GM13977 (cell line): Measurements from ENCODE around the gene HS1BP3.

ENCODE experiments used
- DNase-seq: peaks from one replicate; pipeline ENCODE4 v3.0.0; 2012; ENCODE audit warnings: low spot score
- CTCF ChIP-seq: IDR thresholded peaks from 2 replicates; pipeline ENCODE4 v1.5.1; 2012; ENCODE audit warnings: mild to moderate bottlenecking, control low read depth; ENCODE audit not compliant: insufficient read depth; ENCODE audit errors: extremely low read depth, missing control alignments
- in situ Hi-C: fragments of 300-500 bp; cut with MboI; formaldehyde crosslinking; loops from one replicate; pipeline ENCODE4 v1.12.0; 2022; ENCODE audit warnings: low sequenced_read_pairs, low pct_unique_long_range_greater_than_20kb, mixed read lengths, inconsistent platforms; ENCODE audit not compliant: unreplicated experiment

The HS1BP3 gene

GRCh38 chr2:20602803-20603202 lies 48.1 kb downstream of the HS1BP3 start:
- TF ChIP-seq CTCF: no peak
- in situ Hi-C loops: no loop called here
- DNase-seq: no peak

DNA sequence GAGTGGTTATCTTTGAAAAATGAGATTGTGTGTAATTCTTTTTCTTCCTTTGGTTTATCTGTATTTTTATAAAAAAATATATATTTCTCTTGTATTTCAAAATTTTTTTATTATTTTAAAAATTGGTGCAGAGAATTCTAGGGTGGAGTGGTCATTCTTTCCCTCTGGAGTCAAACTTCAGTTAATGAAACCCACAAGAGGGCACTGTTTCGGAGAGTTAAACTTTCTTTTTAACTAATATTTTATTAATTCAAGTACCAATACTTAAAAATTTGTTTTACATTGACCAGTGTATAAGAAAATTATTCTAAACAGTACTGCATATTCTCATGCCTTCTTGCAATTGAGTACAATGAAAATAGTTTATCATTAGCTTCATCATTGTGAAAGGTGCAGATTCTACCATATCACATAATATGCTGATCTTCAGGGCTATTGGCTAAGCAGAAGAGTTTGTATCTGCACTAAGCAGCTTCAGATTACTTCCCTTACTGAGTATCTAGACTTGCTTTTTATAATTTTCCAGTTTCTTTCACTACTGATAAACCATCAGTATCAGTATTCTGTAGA lies 50.1 kb downstream of the HS1BP3 start:
- TF ChIP-seq CTCF: no peak
- in situ Hi-C loops: no loop called here
- no peak for DNase-seq

- no peak for TF ChIP-seq CTCF
- in situ Hi-C loops: no loop called here
- no peak for DNase-seq
These were observed 50.9 kb downstream of the HS1BP3 start for GRCh38 chr2:20599861-20600461.

GRCh38 chr2:20599001-20599600 lies 51.8 kb downstream of the HS1BP3 start:
- DNase-seq: no peak
- no peak for TF ChIP-seq CTCF
- in situ Hi-C loops: no loop called here

- in situ Hi-C loops: no loop called here
- no peak for DNase-seq
- no peak for TF ChIP-seq CTCF
These were observed 53.1 kb downstream of the HS1BP3 start for GRCh38 chr2:20597860-20598183.

DNA sequence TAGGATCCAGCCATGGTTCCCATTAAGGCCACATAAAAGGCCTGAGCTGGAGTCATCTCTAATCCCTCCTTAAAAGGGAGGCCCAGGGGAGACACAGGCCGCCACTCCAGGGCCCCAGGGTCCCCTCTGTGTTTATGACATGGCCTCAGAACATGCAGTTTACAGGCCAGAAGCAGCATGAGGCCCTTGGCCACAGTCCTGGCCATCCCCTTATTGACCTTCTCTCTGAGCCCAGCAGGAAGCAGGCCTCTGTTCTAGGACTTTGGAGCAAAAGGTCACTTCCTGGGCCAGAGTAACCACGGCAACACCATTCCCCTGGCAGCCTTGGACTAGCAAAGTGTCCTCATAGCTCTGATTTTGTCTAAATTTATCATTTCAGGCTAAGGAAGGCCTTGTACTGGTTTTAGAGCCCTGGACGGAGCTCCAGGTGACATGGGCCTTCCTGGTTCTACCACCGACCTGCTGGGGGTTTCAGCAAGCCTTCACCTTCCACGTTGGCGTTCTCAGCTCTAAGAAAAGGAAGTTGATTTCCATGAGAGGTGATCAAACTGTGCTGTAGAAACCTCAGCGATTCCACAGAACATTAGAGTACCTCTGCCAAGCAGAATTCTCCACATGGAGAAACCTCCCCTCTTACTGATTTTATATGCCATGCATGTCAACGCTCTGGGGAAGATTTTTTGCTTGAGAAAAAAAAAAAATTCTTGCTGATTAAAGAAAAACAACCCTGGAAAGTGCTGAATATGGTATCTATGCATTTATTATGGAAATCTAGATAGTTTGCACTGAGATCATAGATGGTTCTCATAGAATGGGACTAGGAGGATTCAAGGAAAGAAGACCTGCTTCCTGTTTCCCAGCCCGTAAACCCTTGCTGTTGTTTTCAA lies 53.7 kb downstream of the HS1BP3 start:
- in situ Hi-C loops: no loop called here
- no peak for DNase-seq
- TF ChIP-seq CTCF: no peak
